Mesothelial cell of epicardium (in vitro differentiated cells): Measurements from ENCODE around the gene ALDH1B1. TPM values are rescaled to one million over a fixed set of nuclear protein-coding genes. Genes with fewer than 3 reads are reported as not detected.

Experiments used
- DNase-seq, 2 experiments: peaks; one replicate each; pipeline ENCODE4 v3.0.0; 2021; ENCODE audit warnings: low spot score in 2 of 2; ENCODE audit not compliant: unreplicated experiment in 2 of 2
- H3K27ac Mint-ChIP-seq: 2 replicates; pipeline ENCODE4 v1.8.0; 2021; ENCODE audit warnings: mixed read lengths
- H3K27me3 Mint-ChIP-seq: 2 replicates; pipeline ENCODE4 v1.8.0; 2021; ENCODE audit warnings: low read depth, mixed read lengths
- H3K36me3 Mint-ChIP-seq: 2 replicates; pipeline ENCODE4 v1.8.0; 2021; ENCODE audit warnings: mixed read lengths
- H3K4me1 Mint-ChIP-seq: 2 replicates; pipeline ENCODE4 v1.8.0; 2021; ENCODE audit warnings: mixed read lengths
- H3K4me3 Mint-ChIP-seq: 2 replicates; pipeline ENCODE4 v1.8.0; 2021; ENCODE audit warnings: mild to moderate bottlenecking, moderate library complexity, mixed read lengths
- H3K9me3 Mint-ChIP-seq: 2 replicates; pipeline ENCODE4 v1.8.0; 2021; ENCODE audit warnings: mixed read lengths
- total RNA-seq: library from RNA; stranded (reverse); gene quantifications from 3 replicates; pipeline ENCODE4 v1.2.1, GENCODE V29; 2021
- TF ChIP-seq, protein P1 (sequence below): fragments of 200-600 bp; sonication (generic); IDR thresholded peaks from one replicate; pipeline ENCODE4 v1.5.0; 2021; ENCODE audit warnings: antibody characterized with exemption; ENCODE audit not compliant: unreplicated experiment

ALDH1B1 gene
- total RNA-seq, 1 donor from 2014 or later: 17.5 TPM

DNA sequence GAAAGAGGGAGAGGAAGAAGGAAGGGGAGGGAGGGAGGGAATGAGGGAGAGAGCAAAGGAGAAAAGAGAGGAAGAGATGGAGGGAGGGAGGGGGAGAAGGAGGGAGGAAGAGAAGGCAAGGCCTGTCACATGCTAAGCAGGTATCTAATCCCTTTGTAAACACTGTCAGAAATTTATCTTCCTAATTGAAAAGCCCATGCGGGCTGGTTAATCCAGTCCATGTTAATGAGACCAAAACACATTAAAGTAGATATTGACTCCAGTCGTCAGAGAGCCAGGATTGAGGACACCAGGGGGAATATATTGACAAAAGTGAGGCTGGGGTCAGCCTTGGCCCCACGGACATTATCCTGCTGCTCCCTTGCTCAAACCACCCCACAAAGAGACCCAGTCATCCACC, 37.4 kb upstream of the ALDH1B1 start:
- TF ChIP-seq, protein P1, sequence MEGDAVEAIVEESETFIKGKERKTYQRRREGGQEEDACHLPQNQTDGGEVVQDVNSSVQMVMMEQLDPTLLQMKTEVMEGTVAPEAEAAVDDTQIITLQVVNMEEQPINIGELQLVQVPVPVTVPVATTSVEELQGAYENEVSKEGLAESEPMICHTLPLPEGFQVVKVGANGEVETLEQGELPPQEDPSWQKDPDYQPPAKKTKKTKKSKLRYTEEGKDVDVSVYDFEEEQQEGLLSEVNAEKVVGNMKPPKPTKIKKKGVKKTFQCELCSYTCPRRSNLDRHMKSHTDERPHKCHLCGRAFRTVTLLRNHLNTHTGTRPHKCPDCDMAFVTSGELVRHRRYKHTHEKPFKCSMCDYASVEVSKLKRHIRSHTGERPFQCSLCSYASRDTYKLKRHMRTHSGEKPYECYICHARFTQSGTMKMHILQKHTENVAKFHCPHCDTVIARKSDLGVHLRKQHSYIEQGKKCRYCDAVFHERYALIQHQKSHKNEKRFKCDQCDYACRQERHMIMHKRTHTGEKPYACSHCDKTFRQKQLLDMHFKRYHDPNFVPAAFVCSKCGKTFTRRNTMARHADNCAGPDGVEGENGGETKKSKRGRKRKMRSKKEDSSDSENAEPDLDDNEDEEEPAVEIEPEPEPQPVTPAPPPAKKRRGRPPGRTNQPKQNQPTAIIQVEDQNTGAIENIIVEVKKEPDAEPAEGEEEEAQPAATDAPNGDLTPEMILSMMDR: no peak
- H3K4me3 Mint-ChIP-seq: no peak overlapping the region
- no peaks in the 10 kb centered on the region for H3K27me3 Mint-ChIP-seq
- H3K27ac Mint-ChIP-seq: no peak overlapping the region
- peaks cover 4% of the 10 kb centered on the region for H3K4me1 Mint-ChIP-seq
- no peak for DNase-seq
- peaks cover 1% of the 10 kb centered on the region for H3K9me3 Mint-ChIP-seq
- no peaks in the 10 kb centered on the region for H3K36me3 Mint-ChIP-seq

DNA sequence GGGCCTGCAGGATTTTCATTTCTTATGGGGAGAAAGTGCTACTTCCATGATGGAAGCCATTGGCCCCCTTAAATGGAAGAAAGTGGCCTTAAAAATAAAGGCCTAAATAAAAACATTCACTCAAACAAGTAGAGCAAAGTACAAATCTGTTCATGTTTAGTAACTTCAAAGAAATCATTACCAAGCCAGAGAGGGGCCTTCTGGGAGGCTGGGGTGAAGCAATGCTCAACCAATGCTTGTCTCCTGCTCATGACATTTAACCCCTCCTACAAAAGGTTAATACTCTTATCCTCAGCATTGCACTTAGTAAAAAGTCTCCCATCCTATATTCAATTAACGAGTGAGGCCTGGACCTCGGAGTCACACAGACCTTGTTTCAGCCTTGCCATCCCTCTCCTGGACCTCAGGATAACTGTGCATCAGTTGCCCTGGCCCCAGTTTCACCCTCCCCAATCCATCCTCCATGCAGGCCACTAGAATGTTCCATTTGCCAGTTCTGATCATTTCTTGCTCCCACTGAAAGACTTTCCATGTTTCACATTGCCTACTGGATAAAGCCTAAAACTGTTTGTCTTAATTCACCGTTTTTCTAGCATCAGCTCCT, 36.9 kb upstream of the ALDH1B1 start:
- Mint-ChIP-seq H3K4me1 (peaks cover 5% of the 10 kb centered on the region), H3K36me3 (no peaks in the 10 kb centered on the region), H3K27ac (no peak overlapping the region), H3K27me3 (no peaks in the 10 kb centered on the region), H3K9me3 (no peaks in the 10 kb centered on the region), H3K4me3 (no peak overlapping the region)
- DNase-seq: no peak
- TF ChIP-seq, protein P1: no peak

DNA sequence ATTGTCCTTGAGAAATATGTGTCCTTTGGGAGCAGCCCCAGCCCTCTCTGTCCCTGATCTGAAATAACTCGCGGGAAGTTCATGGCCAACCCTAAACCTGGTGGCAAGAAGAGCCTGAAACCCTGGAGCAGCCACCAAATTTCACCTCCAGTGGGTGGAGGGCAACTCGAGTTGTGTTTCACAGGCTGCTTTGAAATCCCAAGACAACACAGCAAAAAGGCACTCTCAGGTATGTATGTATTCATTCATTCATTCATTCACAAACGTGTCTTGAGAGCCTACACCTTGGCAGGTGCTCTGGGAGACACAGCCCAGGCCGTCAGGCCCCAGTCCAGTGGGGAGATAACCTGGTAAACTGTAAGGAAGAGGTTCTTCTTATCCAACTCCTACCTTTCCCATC, 35.7 kb upstream of the ALDH1B1 start:
- no peaks in the 10 kb centered on the region for H3K9me3 Mint-ChIP-seq
- H3K4me3 Mint-ChIP-seq: no peak overlapping the region
- H3K27ac Mint-ChIP-seq: no peak overlapping the region
- peaks cover 15% of the 10 kb centered on the region for H3K4me1 Mint-ChIP-seq
- DNase-seq: no peak
- no peaks in the 10 kb centered on the region for H3K36me3 Mint-ChIP-seq
- no peaks in the 10 kb centered on the region for H3K27me3 Mint-ChIP-seq
- TF ChIP-seq, protein P1: no peak

DNA sequence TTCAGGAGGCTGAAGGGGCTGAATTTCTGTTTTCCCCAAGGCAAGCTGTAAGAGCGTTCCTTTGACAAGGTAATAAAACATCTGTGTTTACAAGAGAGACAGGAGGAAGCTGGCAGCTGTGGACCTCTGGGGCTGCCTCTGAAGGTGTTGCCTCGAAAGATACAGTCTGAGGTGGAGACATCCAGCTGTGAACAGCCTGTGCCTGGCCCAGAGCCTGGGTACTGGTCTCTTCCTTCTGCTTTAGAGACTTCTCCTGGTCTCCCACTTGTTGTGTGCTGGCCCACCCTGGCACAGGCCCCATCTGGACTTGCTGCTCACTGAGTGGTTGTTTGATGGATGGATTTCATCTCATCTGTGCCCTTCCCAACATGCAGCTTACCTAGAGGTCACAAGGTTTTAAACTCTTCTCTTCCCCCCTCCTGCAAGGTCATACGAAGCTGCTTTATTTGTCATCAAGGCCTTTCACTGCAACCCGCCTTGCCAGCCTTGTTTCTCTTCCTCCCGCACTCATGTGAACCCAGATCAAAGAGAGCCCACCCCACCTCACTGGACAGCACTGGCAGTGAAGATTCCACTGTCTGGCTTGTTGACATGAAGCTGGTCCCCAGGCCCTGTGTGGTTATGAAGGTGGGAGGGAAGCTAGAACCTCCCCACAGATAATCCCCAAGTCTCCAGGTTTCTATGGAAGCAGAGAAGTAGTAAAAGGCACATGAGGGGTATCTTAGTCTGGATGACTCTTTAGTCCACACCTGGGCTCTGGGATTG, 35.0 kb upstream of the ALDH1B1 start:
- no peak for DNase-seq
- Mint-ChIP-seq H3K4me1 (peaks cover 17% of the 10 kb centered on the region), H3K27ac (no peak overlapping the region), H3K27me3 (no peaks in the 10 kb centered on the region), H3K36me3 (no peaks in the 10 kb centered on the region), H3K4me3 (no peak overlapping the region), H3K9me3 (no peaks in the 10 kb centered on the region)
- TF ChIP-seq, protein P1: no peak

DNA sequence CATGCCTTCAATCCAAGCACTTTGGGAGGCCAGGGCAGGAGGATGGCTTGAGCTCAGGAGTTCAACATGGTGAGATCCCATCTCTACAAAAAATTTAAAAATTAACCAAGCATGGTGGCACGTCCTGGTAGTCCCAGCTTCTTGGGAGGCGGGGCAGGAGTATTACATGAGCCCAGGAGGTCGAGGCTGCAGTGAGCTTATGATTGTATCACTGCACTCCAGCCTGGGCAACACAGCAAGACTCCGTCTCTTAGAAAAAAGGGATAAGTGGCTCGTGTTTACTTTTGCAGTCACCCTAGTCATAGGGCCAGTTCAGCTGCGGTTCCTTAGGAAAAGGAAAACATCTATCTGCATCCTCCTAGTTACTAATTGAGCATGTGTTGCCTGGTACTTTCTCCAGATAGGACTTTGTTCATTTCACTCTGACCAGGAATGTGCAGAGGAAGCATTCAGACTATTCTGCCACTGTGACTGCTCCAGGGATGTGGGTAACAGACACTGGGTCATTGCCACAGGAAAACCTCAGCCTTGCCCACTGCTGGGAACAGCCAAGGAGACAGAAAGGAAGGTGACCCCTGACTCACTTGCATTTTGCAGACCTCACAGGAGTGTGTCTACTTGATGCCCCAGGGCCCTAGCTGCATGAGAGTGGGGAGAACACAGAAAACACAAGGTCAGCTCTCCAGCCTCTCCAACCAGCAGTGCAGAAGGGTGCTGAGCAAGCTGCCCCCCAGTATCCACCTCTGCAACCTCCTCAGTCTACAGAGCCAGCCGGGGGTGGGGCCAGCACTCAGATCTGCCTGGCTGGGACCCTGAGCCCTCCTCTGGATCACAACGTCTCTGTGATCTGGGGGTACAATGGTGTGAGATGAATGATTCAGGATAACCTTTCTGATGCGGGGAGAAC, 33.9 kb upstream of the ALDH1B1 start:
- Mint-ChIP-seq H3K27me3 (no peaks in the 10 kb centered on the region), H3K4me3 (no peak overlapping the region), H3K27ac (no peak overlapping the region), H3K9me3 (no peaks in the 10 kb centered on the region), H3K36me3 (no peaks in the 10 kb centered on the region), H3K4me1 (peaks cover 19% of the 10 kb centered on the region)
- TF ChIP-seq, protein P1: no peak
- DNase-seq: no peak
